Ovary (tissue), 9 donors: ENCODE measurements around the gene FSTL3. TPM values are rescaled to one million over a fixed set of nuclear protein-coding genes. Genes with fewer than 3 reads are reported as not detected.

ENCODE experiments used
- DNase-seq, 5 donors: peaks; one replicate each; pipeline ENCODE4 v3.0.0-alpha.2; 2019 to 2020
- H3K27ac ChIP-seq, 2 donors: fragments of 200-600 bp; one replicate each; pipeline versions ENCODE4 v1.5.1 to v1.8.0; 2019 to 2022
- H3K27me3 ChIP-seq: fragments of 200-600 bp; one replicate; pipeline ENCODE4 v1.8.0; 2022
- H3K36me3 ChIP-seq: fragments of 200-600 bp; sonication (generic); one replicate; pipeline ENCODE4 v1.5.1; 2019
- H3K4me1 ChIP-seq: one replicate; pipeline ENCODE4 v1.8.1; 2013; ENCODE audit warnings: mild to moderate bottlenecking, moderate library complexity; ENCODE audit not compliant: insufficient read depth
- H3K4me3 ChIP-seq: fragments of 200-600 bp; sonication (generic); one replicate; pipeline ENCODE4 v1.5.1; 2017
- H3K9me3 ChIP-seq, 2 donors: fragments of 200-600 bp in 1 of 2; sonication (generic) in 1 of 2; one replicate each; pipeline versions ENCODE4 v1.5.1 to v1.8.1; 2013 to 2019; ENCODE audit warnings: mild to moderate bottlenecking in 1 of 2, moderate library complexity in 1 of 2
- EP300 ChIP-seq: sonication (generic); formaldehyde crosslinking; IDR thresholded peaks from one replicate; pipeline ENCODE4 v1.6.1; 2017; ENCODE audit warnings: antibody characterized with exemption
- POLR2A ChIP-seq: fragments of 450-650 bp; IDR thresholded peaks from one replicate; pipeline ENCODE4 v1.6.1; 2017; ENCODE audit warnings: antibody characterized with exemption, mild to moderate bottlenecking, moderate library complexity
- WGBS, 3 donors: extraction: QIAGEN DNeasy Blood & Tissue Kit in 1 of 3; methylation state at CpG; one replicate each; pipeline versions ENCODE4 v1.1.5 to v1.1.7; 2013 to 2017; 5-methylcytosine and 5-hydroxymethylcytosine counted together
- intact Hi-C, 4 donors: fragments of 100-400 bp; cut with DNase I; formaldehyde crosslinking; loops; one replicate each; pipeline versions ENCODE4 v1.11.0 to v1.15.1; 2022 to 2023
- polyA plus RNA-seq, 2 donors: library from polyadenylated mRNA; stranded (reverse); fragments of 200-250 nt in 1 of 2; fragments of 350-450 nt in 1 of 2; fragmentation: Illumina TruSeq in 1 of 2; extraction: RNeasy Lipid Tissue Mini Kit (QIAGEN cat#74804) in 1 of 2; gene quantifications; one replicate each; pipeline ENCODE4 v1.2.3, GENCODE V29; 2013 to 2014
- total RNA-seq, 7 donors: library from RNA; depleted of rRNA in 2 of 7; stranded (reverse); fragments of >200 nt in 2 of 7; fragmentation: NEBNext Ultra II Directional in 3 of 7; extraction: Animal tissue kit (Norgen Biotek cat#: 25700) in 3 of 7; gene quantifications; one replicate each; pipeline versions ENCODE4 v1.1.0 to v1.2.4, GENCODE V29; 2016 to 2023
- TF ChIP-seq, protein P1 (sequence below), 3 donors: fragments of 450-650 bp in 2 of 3; fragments of 200-600 bp in 1 of 3; IDR thresholded peaks; one replicate each; pipeline versions ENCODE4 v1.5.1 to v1.8.0; 2016 to 2022; ENCODE audit warnings: antibody characterized with exemption in 3 of 3, mild to moderate bottlenecking in 1 of 3
- donor health status: DM: no; HTN: no; CAD: no; lungs with moderate emphysema.
- donor health status: DM: no; HTN: no; CAD: no.
- donor health status: Bipolar disorder and iron deficiency.
- donor health status: DM: yes; HTN: yes; CAD: no.
- donor health status: DM: no; HTN: no; CAD: no.
- donor health status: DM: yes; HTN: yes; CAD: no.

Gene FSTL3
- total and polyA plus RNA-seq, 9 donors, result 16.9 to 141 (median 39.9) TPM

DNA sequence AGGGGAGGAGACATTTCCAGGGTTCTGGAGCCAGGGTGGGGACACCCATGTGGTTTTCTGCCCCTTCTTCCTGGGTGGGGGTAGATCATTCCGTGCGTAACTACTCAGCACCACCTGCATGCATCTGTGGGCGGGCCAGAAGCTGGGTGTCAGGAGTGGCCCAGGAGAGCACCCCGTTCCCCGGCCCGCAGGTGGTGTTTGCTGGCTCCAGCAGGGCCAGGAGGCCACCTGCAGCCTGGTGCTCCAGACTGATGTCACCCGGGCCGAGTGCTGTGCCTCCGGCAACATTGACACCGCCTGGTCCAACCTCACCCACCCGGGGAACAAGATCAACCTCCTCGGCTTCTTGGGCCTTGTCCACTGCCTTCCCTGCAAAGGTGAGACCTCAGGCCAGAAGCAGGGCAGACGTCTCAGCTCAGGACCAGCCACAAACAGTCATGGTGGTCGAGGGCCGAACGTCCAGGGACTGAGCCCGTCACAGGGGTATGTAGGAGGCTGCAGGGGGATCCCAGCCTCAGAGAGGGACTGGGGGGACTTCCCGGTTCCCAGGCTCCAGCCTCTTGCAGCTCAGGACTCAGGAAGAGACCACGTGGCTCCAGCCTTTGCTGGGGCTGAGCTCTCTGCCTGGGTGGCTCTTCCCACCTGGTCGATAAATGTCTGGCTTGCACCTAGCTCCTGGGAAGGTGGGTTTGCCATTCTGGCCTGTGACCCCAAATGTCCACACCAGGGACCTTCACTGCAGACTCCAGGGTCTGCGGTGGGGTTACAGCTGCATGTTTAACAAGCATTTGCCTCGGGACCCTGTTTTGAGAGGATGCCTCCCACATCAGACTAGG, 1.6 kb downstream of the FSTL3 start:
- Histone ChIP-seq H3K27ac (peak overlapping the region; percentile 70 to 74), H3K4me1 (peaks cover 22% of the 10 kb centered on the region), H3K27me3 (no peaks in the 10 kb centered on the region), H3K4me3 (peak overlapping the region; percentile 43), H3K9me3 (no peaks in the 10 kb centered on the region), H3K36me3 (no peaks in the 10 kb centered on the region)
- intact Hi-C loops, result loop anchor here in 2 of 4 donors (5.0 to 10.0 kb wide), 2 partner anchors 44 to 257 kb away; no protein-coding TSS in a partner anchor
- TF ChIP-seq EP300 (no peak), POLR2A (no peak)
- TF ChIP-seq, protein P1, sequence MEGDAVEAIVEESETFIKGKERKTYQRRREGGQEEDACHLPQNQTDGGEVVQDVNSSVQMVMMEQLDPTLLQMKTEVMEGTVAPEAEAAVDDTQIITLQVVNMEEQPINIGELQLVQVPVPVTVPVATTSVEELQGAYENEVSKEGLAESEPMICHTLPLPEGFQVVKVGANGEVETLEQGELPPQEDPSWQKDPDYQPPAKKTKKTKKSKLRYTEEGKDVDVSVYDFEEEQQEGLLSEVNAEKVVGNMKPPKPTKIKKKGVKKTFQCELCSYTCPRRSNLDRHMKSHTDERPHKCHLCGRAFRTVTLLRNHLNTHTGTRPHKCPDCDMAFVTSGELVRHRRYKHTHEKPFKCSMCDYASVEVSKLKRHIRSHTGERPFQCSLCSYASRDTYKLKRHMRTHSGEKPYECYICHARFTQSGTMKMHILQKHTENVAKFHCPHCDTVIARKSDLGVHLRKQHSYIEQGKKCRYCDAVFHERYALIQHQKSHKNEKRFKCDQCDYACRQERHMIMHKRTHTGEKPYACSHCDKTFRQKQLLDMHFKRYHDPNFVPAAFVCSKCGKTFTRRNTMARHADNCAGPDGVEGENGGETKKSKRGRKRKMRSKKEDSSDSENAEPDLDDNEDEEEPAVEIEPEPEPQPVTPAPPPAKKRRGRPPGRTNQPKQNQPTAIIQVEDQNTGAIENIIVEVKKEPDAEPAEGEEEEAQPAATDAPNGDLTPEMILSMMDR (IDR thresholded peaks at IDR 0.05), result no peak
- 37 to 43% (median 38%) methylated on average over 21 to 22 of the region's 22 CpGs for WGBS, 3 donors
- DNase-seq, result peak in 2 of 5 donors; percentile 55 to 63

DNA sequence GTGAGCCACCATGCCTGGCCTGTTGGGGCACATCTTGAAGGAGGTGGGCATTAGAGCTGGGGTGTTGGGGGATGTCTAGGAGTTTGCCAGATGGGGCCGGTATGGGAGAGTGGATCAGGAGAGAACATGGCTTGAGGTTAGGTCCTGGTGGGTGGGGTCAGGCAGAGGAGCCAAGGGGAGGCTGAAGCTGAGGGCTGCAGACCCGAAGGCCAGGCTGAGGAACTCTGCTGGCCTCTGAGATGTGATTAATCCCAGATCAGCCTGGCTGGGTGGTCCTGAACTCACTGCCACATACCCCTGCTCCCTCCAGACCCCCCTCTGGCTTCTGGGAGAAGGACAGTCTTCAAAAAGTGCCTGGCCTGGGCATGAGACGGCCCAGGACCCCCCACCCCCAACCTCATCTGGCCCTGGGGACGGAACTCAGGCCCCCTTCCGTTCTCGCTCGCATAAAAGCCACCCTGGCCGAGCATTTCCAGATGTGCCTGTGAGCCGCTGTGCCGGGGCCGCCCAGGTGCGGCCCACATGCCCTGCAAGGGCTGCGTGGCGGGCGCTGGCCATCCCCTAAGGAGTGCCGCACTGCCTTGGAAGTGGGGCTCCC, 2.7 kb downstream of the FSTL3 start:
- TF ChIP-seq, protein P1 (IDR thresholded peaks at IDR 0.05), result no peak
- DNase-seq, result peak in 3 of 5 donors; percentile 62 to 63 (median 63)
- intact Hi-C loops, result loop anchor here in 2 of 4 donors (5.0 to 10.0 kb wide), 2 partner anchors 43 to 256 kb away; no protein-coding TSS in a partner anchor
- H3K27ac ChIP-seq, result peak overlapping the region; percentile 91 to 95
- no peaks in the 10 kb centered on the region for H3K27me3 ChIP-seq
- H3K36me3 ChIP-seq, result no peaks in the 10 kb centered on the region
- no peak overlapping the region for H3K4me3 ChIP-seq
- peaks cover 22% of the 10 kb centered on the region for H3K4me1 ChIP-seq
- WGBS, 3 donors, result 85 to 89% (median 87%) methylated on average over 16 of the region's 16 CpGs
- H3K9me3 ChIP-seq, result no peaks in the 10 kb centered on the region

- DNase-seq, result peak; percentile 78 to 92 (median 88)
- H3K36me3 ChIP-seq, result no peaks in the 10 kb centered on the region
- TF ChIP-seq EP300 (peak; percentile 91), POLR2A (no peak)
Measured at GRCh38 chr19:679418-680286, 3.5 kb downstream of the FSTL3 start.

GRCh38 chr19:680287-681028, 4.3 kb downstream of the FSTL3 start:
- Histone ChIP-seq H3K4me1 (peaks cover 15% of the 10 kb centered on the region), H3K27me3 (no peaks in the 10 kb centered on the region), H3K4me3 (peak overlapping the region; percentile 59), H3K27ac (peak overlapping the region; percentile 91 to 95), H3K9me3 (no peaks in the 10 kb centered on the region), H3K36me3 (no peaks in the 10 kb centered on the region)
- TF ChIP-seq POLR2A (peak; percentile 89), EP300 (peak; percentile 65)
- TF ChIP-seq, protein P1 (IDR thresholded peaks at IDR 0.05), result peak in 2 of 3 donors; percentile 80 to 85
- WGBS, 3 donors, result 1% methylated on average over 11 to 70 of the region's 70 CpGs
- peak; percentile 100 for DNase-seq
- intact Hi-C loops, result no loop called here

More at GRCh38 chr19:679418-680286, 3.5 kb downstream of the FSTL3 start:
- Histone ChIP-seq H3K4me1 (peaks cover 17% of the 10 kb centered on the region), H3K9me3 (no peaks in the 10 kb centered on the region), H3K4me3 (peak overlapping the region; percentile 59), H3K27ac (peak overlapping the region; percentile 91 to 95), H3K27me3 (no peaks in the 10 kb centered on the region)
- intact Hi-C loops, result loop anchor here in 2 of 4 donors (5.0 to 10.0 kb wide), 2 partner anchors 43 to 255 kb away; no protein-coding TSS in a partner anchor
- 2 to 3% (median 3%) methylated on average over 54 to 69 of the region's 69 CpGs for WGBS, 3 donors
